H1 (cell line): Measurements from ENCODE around the gene GAS2L1. TPM values are rescaled to one million over a fixed set of nuclear protein-coding genes. Genes with fewer than 3 reads are reported as not detected.
A peak's percentile ranks its signal among the peaks of the same experiment; 100 is the strongest.

Source experiments
- BRCA1 ChIP-seq: IDR thresholded peaks from 2 replicates; pipeline ENCODE4 v1.6.1; 2012; ENCODE audit warnings: low read depth, low read length, improper control_type of control experiment
- CBX5 ChIP-seq: fragments of 300-800, 300-1000 bp; sonication (generic); IDR thresholded peaks from 2 replicates; pipeline ENCODE4 v1.7.1; 2016; ENCODE audit warnings: antibody characterized with exemption, low read length, low read depth
- CBX8 ChIP-seq: fragments of 300-800, 300-1000 bp; sonication (generic); IDR thresholded peaks from 2 replicates; pipeline ENCODE4 v1.7.1; 2016; ENCODE audit warnings: low read depth, low read length, borderline replicate concordance
- CTBP2 ChIP-seq: IDR thresholded peaks from 2 replicates; pipeline ENCODE4 v1.7.0; 2011; ENCODE audit warnings: borderline replicate concordance, mild to moderate bottlenecking, moderate library complexity, mixed read lengths, low read length; ENCODE audit not compliant: insufficient read depth, insufficient read length
- EGR1 ChIP-seq: IDR thresholded peaks from 2 replicates; pipeline ENCODE4 v1.6.1; 2011; ENCODE audit warnings: low read depth, low read length, borderline replicate concordance
- EP300 ChIP-seq, 2 experiments: IDR thresholded peaks; 1 replicate in 1 of 2; 2 replicates in 1 of 2; pipeline ENCODE4 v1.6.1; 2011 to 2012; ENCODE audit warnings: low read depth in 2 of 2, low read length in 2 of 2, mild to moderate bottlenecking in 2 of 2, borderline replicate concordance in 1 of 2, inconsistent platforms in 1 of 2, moderate library complexity in 1 of 2
- EZH2 ChIP-seq: fragments of 200-600 bp; sonication (generic); IDR thresholded peaks from 2 replicates; pipeline ENCODE4 v1.7.1; 2012; ENCODE audit warnings: low read depth, mild to moderate bottlenecking, moderate library complexity, low read length, inconsistent platforms; ENCODE audit not compliant: severe bottlenecking
- FOSL1 ChIP-seq: IDR thresholded peaks from 2 replicates; pipeline ENCODE4 v1.6.1; 2011; ENCODE audit warnings: mild to moderate bottlenecking, low read depth, low read length, moderate library complexity; ENCODE audit not compliant: insufficient read depth
- GABPA ChIP-seq: IDR thresholded peaks from 2 replicates; pipeline ENCODE4 v1.6.1; 2011; ENCODE audit warnings: mild to moderate bottlenecking, low read length, moderate library complexity, borderline replicate concordance; ENCODE audit not compliant: insufficient read depth
- HDAC6 ChIP-seq: IDR thresholded peaks from one replicate; pipeline ENCODE4 v1.7.1; 2012; ENCODE audit warnings: low read depth, mild to moderate bottlenecking, inconsistent platforms, low read length, moderate library complexity
- JUND ChIP-seq: IDR thresholded peaks from 2 replicates; pipeline ENCODE4 v1.6.1; 2011; ENCODE audit warnings: mild to moderate bottlenecking, improper control_type of control experiment, low read length
- KDM4A ChIP-seq: IDR thresholded peaks from one replicate; pipeline ENCODE4 v1.7.1; 2012; ENCODE audit warnings: low read depth, mild to moderate bottlenecking, moderate library complexity, low read length, inconsistent platforms; ENCODE audit not compliant: severe bottlenecking
- NANOG ChIP-seq: IDR thresholded peaks from 2 replicates; pipeline ENCODE4 v1.6.1; 2011; ENCODE audit warnings: low read length, low read depth, mild to moderate bottlenecking, inconsistent platforms; ENCODE audit not compliant: insufficient read depth, poor library complexity, severe bottlenecking
- RFX5 ChIP-seq: IDR thresholded peaks from 2 replicates; pipeline ENCODE4 v1.6.1; 2011; ENCODE audit warnings: low read depth, low read length, improper control_type of control experiment, borderline replicate concordance
- SP1 ChIP-seq: IDR thresholded peaks from 2 replicates; pipeline ENCODE4 v1.6.1; 2011; ENCODE audit warnings: low read depth, low read length
- SRF ChIP-seq: IDR thresholded peaks from 2 replicates; pipeline ENCODE4 v1.6.1; 2011; ENCODE audit warnings: mild to moderate bottlenecking, low read depth, low read length, moderate library complexity
- TAF7 ChIP-seq: optimal IDR thresholded peaks from 2 replicates; pipeline ENCODE3; 2011; ENCODE audit warnings: low read depth, mild to moderate bottlenecking, inconsistent platforms, low read length, moderate library complexity, borderline replicate concordance
- TEAD4 ChIP-seq: IDR thresholded peaks from 2 replicates; pipeline ENCODE4 v1.6.1; 2012; ENCODE audit warnings: low read depth, low read length, inconsistent platforms, mixed read lengths
- YY1 ChIP-seq: IDR thresholded peaks from 2 replicates; pipeline ENCODE4 v1.6.1; 2011; ENCODE audit warnings: low read depth, mild to moderate bottlenecking, low read length
- ZNF274 ChIP-seq: IDR thresholded peaks from 2 replicates; pipeline ENCODE4 v1.7.0; 2012; ENCODE audit warnings: low read length, borderline replicate concordance; ENCODE audit errors: extremely low read depth
- polyA plus RNA-seq, 7 experiments: library from polyadenylated mRNA; depleted of rRNA in 3 of 7; stranded (reverse) in 5 of 7; unstranded in 2 of 7; fragments of >200 nt in 5 of 7; fragments of 200-250 nt in 2 of 7; gene quantifications; 1 replicate in 5 of 7; 2 replicates in 1 of 7; 4 replicates in 1 of 7; pipeline versions ENCODE4 v1.2.1 to v1.2.3, GENCODE V29; 2011 to 2013; ENCODE audit warnings: missing spikeins in 2 of 7, mixed read lengths in 2 of 7
- total RNA-seq: library from RNA; stranded (reverse); fragmentation: NEBNext Ultra II Directional; extraction: Animal tissue kit (Norgen Biotek cat#: 25700); gene quantifications from 2 replicates; pipeline ENCODE4 v1.2.1, GENCODE V29; 2021
- TF ChIP-seq, protein P1 (sequence below): IDR thresholded peaks from 2 replicates; pipeline ENCODE4 v1.6.1; 2012; ENCODE audit warnings: low read length, inconsistent platforms
- TF ChIP-seq, protein P2 (sequence below): IDR thresholded peaks from 2 replicates; pipeline ENCODE4 v1.6.1; 2011; ENCODE audit warnings: low read depth, mild to moderate bottlenecking, low read length; ENCODE audit not compliant: insufficient read depth

GAS2L1 gene
- total and polyA plus RNA-seq, 2 of the 8 experiments (the other 6 are each of a cell fraction or from before 2014, with no cell fraction given) = 3.6 to 10.1 TPM

DNA sequence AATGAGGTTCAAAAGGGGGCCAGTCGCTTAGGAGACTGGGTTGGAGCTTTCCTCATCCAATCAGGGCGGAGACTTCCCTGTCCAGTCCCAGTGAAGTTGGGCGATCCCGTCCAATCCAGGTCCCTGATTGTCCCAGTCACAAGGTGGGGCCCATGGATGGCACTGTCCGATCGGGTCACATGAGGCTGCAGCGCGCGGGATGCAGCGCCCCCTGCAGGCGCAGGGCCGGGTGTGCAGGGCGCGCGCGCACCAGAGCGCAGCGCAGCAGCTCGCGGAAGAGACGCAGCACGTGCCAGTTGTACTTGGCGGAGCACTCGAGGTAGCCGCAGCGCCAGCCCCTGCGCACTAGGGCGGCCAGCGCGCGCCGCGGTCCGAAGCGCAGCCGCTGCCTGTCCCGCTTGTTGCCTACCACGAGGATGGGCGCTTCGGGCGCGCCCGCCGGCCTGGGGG is 6.7 kb downstream of the GAS2L1 start (continued):
- TF ChIP-seq, protein P1, sequence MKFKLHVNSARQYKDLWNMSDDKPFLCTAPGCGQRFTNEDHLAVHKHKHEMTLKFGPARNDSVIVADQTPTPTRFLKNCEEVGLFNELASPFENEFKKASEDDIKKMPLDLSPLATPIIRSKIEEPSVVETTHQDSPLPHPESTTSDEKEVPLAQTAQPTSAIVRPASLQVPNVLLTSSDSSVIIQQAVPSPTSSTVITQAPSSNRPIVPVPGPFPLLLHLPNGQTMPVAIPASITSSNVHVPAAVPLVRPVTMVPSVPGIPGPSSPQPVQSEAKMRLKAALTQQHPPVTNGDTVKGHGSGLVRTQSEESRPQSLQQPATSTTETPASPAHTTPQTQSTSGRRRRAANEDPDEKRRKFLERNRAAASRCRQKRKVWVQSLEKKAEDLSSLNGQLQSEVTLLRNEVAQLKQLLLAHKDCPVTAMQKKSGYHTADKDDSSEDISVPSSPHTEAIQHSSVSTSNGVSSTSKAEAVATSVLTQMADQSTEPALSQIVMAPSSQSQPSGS = peak; percentile 80; the same call in 1 of the 2 replicates
- TF ChIP-seq ZNF274 (no peak), GABPA (peak; percentile 74; the same call in 1 of the 2 replicates), CBX5 (no peak), KDM4A (no peak), JUND (no peak), TEAD4 (peak; percentile 88; the same call in 1 of the 2 replicates), SRF (no peak), NANOG (peak; percentile 55), CBX8 (no peak), CTBP2 (no peak), EP300 (IDR thresholded peaks at IDR 0.05; ENCODE audit: borderline replicate concordance in 1 of 2, low read depth in 2 of 2, low read length in 2 of 2) (no peak), EZH2 (no peak), YY1 (0 out of 2 replicates have a peak, but pooled peaks have one; percentile 48), RFX5 (no peak), TAF7 (peak; percentile 78), FOSL1 (0 out of 2 replicates have a peak, but pooled peaks have one; percentile 7), SP1 (0 out of 2 replicates have a peak, but pooled peaks have one; percentile 26), HDAC6 (no peak), EGR1 (no peak), BRCA1 (no peak)
- TF ChIP-seq, protein P2, sequence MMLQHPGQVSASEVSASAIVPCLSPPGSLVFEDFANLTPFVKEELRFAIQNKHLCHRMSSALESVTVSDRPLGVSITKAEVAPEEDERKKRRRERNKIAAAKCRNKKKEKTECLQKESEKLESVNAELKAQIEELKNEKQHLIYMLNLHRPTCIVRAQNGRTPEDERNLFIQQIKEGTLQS = peak; percentile 96
